GM19023 (cell line): ENCODE results near the gene ADGRD1.

ENCODE experiments used
- ATAC-seq: cut with Tn5 transposase; IDR thresholded peaks from one replicate; pipeline ENCODE4 v1.9.1; 2021; ENCODE audit warnings: mild to moderate bottlenecking, moderate library complexity; ENCODE audit not compliant: unreplicated experiment

The ADGRD1 gene

DNA sequence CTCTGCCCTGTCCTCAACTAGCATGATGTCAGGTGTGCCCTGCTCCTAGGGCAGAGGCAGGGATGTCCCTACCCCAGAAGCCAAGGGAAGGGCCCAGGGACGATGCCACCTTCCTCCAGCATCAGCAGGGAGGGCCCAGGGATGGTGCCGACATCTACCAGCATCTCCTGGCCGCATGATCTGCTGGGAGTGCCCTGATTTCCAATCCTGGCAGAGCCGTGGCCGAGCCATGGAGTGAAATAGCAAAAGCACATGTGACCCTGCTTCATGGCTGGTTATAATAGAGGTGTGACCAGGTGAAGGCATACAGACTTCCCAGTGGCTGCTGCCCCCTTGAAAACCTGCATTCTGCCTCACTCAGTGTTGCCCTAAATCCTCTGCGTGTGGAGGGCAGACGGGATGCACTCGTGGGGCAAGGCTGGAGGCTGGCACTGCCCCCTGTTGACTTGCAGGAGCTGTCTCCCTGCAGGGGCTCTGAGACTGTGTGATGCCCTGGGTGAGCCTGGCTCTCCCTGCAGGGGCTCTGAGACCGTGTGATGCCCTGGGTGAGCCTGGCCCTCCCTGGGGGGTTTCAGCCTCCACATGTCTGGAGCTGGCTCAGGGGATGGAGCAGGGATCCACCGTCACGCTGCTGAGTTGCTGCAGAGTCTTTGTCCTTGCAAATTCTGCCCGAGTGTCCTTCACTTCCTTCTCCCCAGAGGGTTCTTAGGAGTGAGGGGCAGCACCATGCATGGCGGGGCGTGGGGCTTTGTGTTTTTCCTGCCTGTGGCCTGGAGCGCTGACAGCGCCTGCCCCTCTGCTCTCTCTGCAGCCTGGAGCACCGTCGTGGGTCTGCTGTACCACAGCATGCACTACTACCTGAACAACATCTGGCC is 51.7 kb downstream of the ADGRD1 start:
- no peak for ATAC-seq

DNA sequence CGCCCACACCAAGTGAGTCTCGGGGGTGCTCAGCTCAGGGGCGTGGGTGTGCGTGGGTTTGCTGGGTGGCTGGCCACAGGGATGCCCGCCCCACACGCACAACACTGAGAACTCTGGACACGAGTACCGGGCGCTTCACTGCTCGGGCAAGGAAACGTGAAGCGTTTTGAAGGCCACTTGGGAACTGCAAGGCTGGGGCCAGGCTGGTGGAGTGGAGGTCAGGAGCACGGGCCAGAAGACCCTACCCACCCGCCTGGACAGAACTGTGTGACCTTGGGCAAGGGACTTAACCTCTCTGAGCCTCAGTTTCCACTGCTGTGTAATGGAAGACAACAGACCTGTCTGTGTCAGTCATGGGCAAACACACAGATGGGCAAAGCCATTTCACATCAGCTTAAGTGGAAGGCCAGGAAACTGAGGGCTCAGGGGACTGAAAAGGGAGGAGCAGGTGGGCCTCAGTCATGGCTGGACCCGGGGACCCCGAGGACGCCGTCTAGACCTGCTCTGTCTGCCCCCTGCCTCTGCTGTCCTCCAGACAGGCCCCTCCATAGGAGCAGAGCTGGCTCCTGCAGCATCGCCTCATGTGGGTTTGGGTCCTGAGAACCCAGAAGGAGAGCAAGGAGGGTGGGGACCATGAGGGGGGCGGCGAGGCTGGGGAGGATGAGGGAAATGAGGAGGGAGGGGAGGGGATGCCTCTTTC is 52.5 kb downstream of the ADGRD1 start:
- ATAC-seq: no peak

DNA sequence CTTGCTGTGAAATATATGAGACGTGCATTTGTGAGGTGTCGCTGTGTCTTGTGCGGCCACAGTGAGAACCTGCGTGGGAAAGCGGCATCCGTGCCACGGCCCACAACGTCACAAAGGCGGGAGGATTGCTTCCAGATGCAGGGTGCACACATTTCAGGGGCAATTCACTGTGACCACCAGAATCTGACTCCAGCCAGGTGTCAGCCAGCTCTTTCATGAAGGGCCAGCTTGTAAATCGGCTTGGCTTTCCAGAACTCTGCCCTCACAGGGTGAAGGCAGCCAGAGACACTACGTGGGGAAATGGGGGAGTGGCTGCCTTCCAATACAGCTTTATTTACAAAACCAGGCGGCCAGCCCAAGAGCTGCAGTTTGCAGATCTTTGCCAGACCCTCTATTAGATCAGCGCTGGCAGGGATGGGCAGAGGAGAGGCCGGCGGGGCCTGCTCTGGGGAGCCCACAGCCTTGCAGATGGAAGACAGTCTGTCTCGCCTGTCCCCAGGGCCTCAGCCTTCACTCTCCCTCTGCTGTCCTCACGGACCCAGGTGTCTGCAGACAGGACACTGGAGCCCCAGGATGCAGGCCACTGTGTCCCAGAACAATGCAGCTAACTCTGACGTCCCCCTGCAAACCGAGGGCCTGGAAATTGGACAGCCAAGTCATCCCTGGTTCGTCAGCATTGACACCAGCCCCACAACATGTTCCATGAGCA is 53.5 kb downstream of the ADGRD1 start:
- ATAC-seq: no peak

DNA sequence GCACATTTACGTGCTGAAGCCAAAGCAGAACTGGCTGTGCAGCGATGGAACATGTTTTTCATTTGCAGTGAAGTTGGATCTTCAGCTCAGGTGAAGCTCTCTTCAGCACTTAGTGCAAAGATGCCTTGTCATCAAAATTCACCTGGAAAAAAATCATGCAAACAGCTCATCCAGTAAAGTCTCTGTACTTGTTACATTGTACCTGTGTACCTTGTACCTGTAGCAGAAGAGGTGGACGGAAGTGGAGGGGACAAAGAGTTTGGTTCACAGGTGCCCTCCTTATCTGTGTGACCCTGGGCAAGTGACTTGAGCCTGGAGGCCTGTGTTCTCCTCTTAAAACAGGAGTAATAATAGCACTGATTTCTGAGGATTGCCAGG is 54.0 kb downstream of the ADGRD1 start:
- no peak for ATAC-seq

DNA sequence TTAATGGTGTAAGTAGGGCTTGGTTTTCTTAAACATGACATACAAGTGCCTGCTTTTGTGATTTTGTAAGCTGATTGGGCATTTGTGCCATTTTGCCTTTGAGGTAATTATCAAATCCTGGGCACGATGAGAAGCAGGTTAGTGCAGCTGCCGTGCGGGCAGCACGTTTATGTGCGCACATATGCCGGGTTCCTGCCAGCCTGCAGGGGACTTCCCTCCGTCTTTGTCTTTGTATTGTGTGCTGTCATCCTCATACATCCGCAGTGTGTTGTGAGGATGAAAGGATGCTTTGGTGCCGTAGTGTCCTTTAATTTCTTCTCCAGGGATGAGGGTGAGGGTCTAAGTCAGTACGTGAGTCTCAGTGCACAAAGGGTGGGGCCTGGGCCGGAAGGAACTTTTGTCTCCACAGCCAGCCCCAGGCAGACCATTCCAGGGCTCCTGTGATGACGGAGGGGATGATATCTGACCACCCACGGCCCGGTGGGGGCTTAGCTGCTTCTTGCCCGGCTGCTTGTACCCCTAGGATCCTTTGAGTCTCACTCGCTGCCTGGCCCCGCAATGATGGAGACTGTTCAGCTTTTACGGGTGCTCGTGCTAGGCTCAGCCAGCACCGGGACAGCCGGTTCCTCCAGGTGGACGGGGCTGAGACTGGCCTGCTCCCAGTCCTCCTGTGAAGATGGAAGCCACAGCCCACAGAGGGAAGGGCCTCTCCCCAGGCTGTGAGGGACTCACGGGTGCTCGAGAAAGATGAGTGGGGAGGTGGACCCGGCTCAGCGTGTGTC is 54.6 kb downstream of the ADGRD1 start:
- ATAC-seq: no peak

DNA sequence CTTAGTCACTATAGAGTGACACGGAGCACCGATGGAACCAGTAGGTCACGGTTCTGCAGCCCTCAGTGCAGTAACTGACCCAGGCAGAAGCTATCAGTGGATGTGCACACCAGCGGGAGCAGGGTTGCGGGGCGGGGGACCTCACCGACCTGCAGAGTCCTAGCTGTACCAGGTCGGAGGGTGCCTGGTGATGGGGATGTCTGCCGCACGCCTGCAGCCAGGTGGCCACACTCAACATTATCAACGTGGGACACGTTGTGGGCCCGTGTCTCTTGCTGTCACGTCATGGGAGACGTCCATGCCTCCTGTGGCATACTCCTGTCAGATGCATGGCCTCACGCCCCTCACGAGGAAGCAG is 55.2 kb downstream of the ADGRD1 start:
- no peak for ATAC-seq

DNA sequence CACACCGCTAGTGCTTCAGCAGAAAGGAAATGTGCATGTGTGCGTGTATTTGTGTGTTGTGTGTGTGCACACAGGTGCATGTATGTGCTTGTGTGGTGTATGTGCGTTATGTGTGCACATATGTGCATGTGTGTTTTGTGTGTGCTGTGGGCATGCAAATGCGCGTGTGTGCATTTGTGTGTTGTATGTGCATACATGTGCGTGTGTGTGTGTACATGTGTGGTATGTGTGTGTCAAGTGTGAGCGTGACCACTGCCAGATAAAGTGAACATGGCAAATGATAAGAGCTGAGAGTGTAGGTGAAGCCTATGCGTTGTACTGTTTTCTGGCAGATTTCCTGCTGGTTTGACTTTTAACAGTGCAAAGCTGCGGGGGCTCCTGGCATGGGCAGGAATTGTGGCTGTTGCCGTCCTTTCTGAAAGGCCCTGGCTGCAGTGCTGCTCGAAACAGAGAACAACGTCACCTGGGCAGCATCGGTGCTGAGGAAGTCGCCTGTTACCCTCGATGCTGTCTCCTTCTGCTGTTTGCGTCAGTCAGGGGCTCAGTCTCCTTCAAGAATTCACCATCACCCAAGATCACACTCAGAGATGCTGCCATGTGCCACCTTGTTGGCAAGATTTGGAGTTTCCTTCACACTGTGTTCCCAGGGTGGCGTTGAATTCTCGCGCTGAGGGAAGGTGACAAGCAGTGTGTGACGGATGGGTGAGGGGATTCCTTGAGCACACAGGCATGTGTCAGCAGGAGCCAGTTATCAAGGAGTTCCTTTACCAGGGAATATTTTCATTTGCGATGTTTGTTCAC is 56.1 kb downstream of the ADGRD1 start:
- no peak for ATAC-seq

DNA sequence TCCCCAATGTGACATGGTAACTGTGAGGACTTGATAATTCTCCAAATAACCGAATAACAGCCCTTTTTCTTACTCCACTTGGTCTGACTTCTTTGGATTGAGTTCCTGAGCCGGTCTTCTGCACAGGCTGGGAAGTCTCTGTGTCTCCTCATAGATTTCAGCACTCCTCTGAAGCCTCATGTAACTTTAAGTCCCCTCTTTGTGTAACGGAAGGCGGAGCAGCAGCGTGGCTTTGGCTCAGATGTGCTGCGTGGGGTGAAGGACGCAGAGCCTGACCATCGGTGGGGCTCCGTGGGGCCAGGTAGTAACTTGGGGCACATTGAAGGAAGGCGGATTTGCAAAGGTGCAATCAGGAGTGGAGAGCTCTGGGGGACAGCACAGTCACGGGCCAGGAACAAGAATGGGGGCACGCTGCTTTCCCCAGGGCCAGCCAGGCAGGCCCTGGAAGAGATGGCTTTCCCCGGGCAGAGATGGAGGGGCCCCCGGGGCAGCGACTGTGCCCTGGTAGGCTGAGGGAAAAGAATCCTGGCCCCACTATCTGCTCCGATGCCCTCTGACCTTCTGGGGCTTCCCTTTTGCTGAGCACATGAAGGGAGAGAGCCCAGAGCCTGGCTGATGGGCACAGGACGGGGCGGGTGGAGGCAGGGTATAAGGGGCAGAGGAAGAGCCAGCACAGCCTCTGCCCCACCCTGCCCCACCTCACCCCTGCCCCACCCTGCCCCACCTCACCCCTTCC is 56.9 kb downstream of the ADGRD1 start:
- ATAC-seq: no peak

DNA sequence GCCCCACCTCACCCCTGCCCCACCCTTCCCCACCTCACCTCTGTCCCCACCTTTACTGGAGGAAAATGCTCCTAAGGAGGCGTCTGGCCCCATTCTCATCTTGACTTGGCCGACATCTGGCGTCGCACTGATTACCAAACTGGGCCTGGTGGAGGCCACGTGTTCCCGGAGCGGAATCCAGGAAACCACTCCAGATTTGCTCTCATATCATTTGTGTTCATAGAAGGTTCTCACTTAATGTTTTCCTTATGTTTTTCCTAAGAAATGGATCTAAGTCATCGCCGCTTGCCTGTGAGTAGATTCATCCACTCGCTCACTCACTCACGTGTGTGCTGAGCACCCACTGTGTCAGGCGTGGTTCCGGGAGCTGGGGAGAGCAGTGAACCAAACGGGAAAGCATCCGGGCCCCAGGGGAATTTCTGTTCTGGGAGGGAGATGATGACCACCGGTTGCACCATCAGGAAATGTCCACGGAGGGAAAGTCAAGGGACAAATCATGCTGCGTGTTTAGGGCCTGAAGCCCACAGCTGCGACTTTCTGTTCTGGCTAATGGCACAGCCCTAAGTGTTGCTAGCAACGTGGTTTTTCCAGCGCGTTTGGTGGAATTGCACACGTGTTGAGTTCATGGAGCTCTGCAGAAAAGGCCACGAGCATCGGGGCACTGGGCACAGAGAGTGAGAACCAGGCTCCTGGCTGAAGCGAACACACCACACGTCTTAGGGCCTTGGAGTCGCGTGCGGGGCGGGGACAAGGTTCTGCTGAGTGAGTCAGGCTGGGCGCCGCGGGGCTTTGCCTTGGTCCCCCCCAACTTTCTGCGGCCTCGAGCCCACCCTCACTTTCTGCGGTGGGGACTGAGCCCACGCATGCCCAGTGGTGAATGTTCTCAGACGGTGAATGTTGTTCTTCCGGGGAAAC is 57.7 kb downstream of the ADGRD1 start:
- no peak for ATAC-seq

DNA sequence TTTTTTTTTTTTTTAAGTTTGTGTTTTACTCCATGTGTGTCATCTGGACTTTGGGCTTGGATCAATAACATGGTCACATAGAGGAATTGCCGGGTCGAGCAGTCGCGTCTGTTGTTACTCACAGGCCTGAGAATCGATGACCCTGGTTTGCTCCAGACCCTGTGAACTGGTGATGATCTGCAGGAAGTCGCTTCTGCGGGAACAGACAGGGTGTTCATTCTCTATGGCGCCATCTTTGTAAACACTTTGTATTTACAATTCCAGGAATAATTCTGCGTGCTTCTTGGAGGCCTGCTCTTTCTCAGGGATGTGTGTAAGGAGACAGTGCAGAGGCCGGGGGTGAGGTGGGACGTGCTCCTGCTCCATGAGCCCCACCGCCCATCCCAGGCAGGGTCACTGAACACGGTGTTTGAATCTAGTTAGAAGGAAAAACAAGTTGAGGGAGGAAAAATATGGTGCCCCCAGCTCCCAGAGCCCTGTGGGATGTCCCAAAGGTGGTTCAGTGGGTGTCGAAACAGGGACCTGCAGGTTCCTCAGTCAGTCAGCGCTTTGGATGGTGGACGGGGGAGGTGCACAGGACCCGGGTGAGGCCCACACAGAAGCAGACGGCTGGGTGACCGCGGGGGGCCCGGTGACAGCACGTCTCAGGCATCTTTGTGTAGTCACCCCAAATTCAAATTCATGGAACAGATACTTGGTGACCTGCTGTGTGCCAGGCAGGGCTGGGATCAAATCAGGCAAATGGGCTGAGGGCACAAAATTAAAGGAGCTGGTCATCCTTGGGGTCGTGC is 58.8 kb downstream of the ADGRD1 start:
- ATAC-seq: no peak

DNA sequence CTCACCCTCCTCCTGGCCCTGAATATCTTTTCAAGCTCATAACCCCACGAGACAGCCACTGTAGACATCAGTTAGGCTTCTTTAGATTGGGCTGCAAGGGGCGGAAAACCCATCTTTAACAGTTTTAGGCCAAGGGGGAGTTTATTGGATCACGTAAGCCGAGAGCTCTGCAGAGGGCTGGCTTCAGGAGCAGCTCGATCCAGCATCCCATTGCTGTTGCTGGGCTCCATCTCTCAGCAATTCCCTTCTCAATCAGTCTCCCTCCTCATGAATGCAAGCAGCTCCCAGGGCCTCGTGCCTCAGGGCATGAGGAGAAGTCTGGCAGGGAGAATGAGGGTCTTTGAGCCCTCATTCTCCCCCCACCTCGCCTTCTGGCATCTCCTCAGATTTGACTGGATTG is 59.4 kb downstream of the ADGRD1 start:
- ATAC-seq: no peak

DNA sequence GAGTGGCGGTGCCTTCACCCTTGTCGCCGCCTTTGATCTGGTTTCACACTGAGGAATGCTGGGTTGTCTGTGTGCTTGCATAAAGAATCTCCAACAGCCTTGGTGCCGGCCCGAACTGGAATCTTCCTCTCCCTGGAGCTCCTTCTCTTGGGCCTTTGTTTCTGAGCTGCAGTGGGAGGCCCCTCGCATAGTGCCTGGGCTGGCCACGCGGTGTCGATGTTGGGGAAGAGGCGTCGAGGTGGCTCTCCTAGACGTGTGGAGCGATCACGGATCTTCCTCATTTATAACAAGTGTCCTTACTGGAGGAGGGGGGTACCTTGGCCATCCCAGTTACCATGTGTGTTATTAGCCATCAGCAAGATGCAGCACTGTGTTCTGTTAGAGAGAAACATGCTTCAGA is 60.6 kb downstream of the ADGRD1 start:
- no peak for ATAC-seq

DNA sequence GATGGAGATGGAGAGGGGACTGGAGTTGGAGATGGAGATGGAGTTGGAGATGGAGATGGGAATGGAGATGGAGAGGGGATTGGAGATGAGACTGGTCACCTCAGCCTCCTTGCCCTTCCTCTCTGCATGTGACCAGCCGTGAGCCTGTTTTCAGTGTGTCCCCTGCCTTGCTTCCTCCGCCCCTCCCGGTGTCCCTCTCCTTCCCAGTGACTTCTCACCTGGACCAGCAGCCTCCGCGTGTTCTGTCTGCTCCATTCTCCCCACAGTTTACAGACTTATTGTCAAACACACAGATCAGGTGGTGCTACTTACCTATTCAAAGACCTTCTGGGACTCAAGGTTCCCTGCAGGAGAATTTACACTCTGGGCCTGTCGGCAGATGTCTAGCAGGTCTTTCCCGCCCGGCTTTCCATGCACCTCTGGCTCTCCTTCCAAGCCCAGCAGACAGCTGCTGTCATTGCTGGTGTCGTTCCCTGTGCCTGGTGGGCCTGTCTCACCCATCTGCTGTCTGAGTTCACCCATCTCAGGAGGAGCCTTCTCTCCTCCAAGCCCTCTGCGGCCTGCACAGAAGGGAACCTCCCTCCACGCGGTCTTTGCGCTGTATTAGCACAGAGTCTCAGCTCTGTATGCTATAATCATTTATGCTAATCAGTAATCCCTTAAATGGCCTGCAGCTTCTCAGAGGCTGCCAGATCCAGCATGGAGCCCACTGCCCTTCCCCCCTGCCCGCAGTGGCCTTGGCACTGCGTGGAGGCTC is 62.1 kb downstream of the ADGRD1 start:
- no peak for ATAC-seq

DNA sequence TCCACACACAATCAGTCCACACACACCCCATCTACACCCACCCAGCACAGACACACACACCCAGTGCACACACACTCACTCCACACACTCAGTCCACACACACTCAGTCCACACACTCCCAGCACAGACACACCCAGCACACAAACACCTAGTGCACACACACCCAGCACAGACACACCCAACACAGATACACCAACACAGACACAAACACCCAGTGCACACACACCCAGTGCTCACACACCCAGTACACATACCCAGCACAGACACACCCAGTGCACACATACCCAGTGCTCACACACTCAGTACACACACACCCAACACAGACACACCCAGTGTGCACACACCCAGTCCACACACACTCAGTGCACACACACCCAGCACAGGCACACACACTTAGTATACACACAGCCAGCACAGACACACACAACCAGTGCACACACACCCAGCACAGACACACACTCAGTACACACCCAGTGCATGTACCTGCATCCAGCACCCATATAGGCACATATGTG is 63.8 kb downstream of the ADGRD1 start:
- no peak for ATAC-seq

DNA sequence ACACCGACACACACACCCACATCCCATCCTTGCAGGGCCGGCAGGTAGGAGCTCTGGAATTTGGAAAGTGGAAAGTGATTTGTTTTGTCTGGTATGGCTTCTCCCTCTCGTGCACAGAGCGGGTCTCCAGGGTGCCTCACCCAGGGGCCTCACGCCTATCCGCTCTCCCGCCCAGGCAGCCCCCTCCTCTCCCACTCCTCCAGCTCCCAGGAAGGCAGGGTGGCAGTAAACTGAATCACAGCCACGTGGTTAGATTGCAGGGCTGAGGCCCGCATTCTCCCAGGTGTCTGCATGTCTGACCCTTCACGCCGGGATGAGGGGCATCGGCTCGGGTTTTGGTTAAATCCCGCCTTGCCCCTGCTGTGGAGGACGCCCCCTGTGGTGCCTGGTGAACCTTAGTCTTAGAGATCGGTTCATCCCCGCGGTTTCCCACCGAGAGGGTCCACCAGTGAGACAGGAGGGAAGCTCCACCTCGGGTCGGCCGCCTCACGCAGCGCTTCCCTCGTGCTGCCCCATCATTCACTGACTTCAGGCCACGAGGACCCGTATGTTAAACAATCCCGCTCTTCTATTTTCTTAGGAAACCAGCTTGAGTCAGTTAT is 64.4 kb downstream of the ADGRD1 start:
- ATAC-seq: no peak

DNA sequence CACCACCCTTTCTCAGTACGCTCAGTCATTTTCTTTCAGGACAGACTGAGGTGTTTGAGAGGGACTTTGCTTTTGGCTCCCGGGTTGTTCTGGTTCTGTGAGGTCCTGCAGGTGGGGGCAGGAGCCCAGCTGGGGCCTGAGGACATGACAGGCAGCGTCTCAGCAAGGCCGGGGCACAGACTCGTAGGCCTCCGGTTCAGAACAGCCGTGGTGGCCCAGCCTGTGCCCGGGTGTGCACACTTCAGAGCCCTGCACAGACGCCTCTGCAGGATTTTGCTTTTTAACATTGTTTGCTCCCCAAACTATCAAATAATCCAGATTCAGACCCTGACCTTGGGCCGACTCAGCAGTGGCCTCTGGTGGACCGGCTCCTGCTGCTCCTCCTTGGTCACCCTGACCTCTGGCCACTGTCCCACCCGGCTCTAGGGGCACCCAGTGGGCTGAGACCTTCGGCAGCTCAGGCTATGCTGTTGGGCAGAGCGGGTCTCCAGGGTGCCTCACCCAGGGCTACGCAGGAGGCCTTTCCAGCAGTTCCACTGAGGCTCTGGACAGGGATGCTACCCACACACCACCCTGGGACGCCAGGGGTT is 65.2 kb downstream of the ADGRD1 start:
- ATAC-seq: no peak
